K562 (cell line): Measurements from ENCODE around the gene LRTM1. TPM values are rescaled to one million over a fixed set of nuclear protein-coding genes. Genes with fewer than 3 reads are reported as not detected.

ENCODE experiments used
- CEBPZ ChIP-seq: fragments of 150-350 bp; IDR thresholded peaks from 2 replicates; pipeline ENCODE4 v1.6.1; 2014; ENCODE audit warnings: low read depth, mild to moderate bottlenecking, low read length, borderline replicate concordance
- CHD7 ChIP-seq: fragments of 200-600 bp; sonication (generic); IDR thresholded peaks from one replicate; pipeline ENCODE4 v1.6.1; 2012; ENCODE audit warnings: mild to moderate bottlenecking, low read depth, low read length, inconsistent platforms
- DPF2 ChIP-seq: fragments of 450-650 bp; IDR thresholded peaks from 2 replicates; pipeline ENCODE4 v1.6.1; 2016
- HLTF ChIP-seq: fragments of 450-650 bp; IDR thresholded peaks from 2 replicates; pipeline ENCODE4 v1.6.1; 2016
- MAFF ChIP-seq: IDR thresholded peaks from 2 replicates; pipeline ENCODE4 v1.6.1; 2012; ENCODE audit warnings: low read length, improper control_type of control experiment
- MTF1 ChIP-seq: fragments of 250-450 bp; sonication (Bioruptor Pico); IDR thresholded peaks from 2 replicates; pipeline ENCODE4 v1.9.0; 2021; ENCODE audit warnings: moderate library complexity, mild to moderate bottlenecking, inconsistent platforms, borderline replicate concordance
- NR1H2 ChIP-seq: sonication (generic); formaldehyde crosslinking; IDR thresholded peaks from 2 replicates; pipeline ENCODE4 v1.4.0; 2020; ENCODE audit warnings: mild to moderate bottlenecking, missing genetic modification reagents
- PRDM10 ChIP-seq: fragments of 450-650 bp; IDR thresholded peaks from 2 replicates; pipeline ENCODE4 v1.6.1; 2018; ENCODE audit not compliant: partially characterized antibody
- RUNX1 ChIP-seq: sonication (generic); IDR thresholded peaks from 2 replicates; pipeline ENCODE4 v1.6.1; 2016; ENCODE audit warnings: antibody characterized with exemption, low read depth
- ZSCAN29 ChIP-seq: fragments of 450-650 bp; IDR thresholded peaks from 2 replicates; pipeline ENCODE4 v1.6.1; 2017
- polyA plus RNA-seq, 8 experiments: library from polyadenylated mRNA; depleted of rRNA in 4 of 8; stranded (reverse) in 5 of 8; unstranded in 3 of 8; fragments of >200 nt; fragmentation: Nextera tagmentation in 2 of 8; fragmentation: Illumina TruSeq in 1 of 8; extraction: Ambion mirVana in 2 of 8; extraction: Trizol in 1 of 8; gene quantifications; 2 replicates each; pipeline versions ENCODE4 v1.2.1 to v1.2.3, GENCODE V29; 2011 to 2014; ENCODE audit warnings: inconsistent platforms in 1 of 8, missing spikeins in 1 of 8
- total RNA-seq, 7 experiments: library from RNA; depleted of rRNA in 6 of 7; stranded (reverse); fragments of >200 nt in 6 of 7; fragmentation: Illumina TruSeq in 2 of 7; extraction: Trizol in 2 of 7; gene quantifications; 2 replicates each; pipeline versions ENCODE4 v1.2.1 to v1.2.3, GENCODE V29; 2011 to 2021; ENCODE audit warnings: low replicate concordance in 1 of 7

LRTM1 gene
- total and polyA plus RNA-seq, 9 of the 15 experiments (the other 6 are each of a cell fraction or from before 2014, with no cell fraction given) = not detected

DNA sequence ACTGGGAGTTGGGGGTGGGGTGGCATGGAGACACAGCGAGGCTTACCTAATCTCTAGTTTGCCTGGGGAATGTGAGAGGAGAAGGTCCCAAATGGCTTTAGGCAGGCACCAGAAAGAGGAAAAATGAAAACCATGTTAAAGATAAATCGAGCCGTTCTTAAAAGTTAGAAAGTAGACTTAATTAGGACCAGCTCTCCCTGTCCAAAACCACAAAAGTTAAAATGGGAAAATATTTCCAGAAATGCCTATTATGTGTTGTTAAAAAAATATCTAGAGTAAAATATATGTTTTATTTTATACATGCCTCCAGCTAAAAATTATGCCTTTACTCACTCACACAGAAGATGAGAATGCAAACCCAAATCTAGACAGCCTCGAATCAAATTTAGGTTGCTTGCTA, 50.1 kb downstream of the LRTM1 start (continued):
- TF ChIP-seq CHD7 (no peak), HLTF (no peak), DPF2 (no peak), NR1H2 (no peak), CEBPZ (no peak), RUNX1 (no peak), PRDM10 (no peak), MAFF (no peak), ZSCAN29 (no peak), MTF1 (CRISPR knock-in tag) (no peak)
